Measurements from ENCODE around the gene GLOD5. TPM values are rescaled to one million over a fixed set of nuclear protein-coding genes. Genes with fewer than 3 reads are reported as not detected.

GLOD5 gene
- total RNA-seq, 1 donor from 2014 or later, result not detected

Other genes with a start within 250 kb of the GLOD5 start
- 30.2 and 46.1 TPM in 2 replicates for gene EBP, start 239.9 kb upstream of the GLOD5 start, total RNA-seq
- gene TBC1D25, start 222.0 kb upstream of the GLOD5 start, total RNA-seq, result 8.4 and 8.6 TPM in 2 replicates
- 57.4 and 69.8 TPM in 2 replicates for gene RBM3, start 187.3 kb upstream of the GLOD5 start, total RNA-seq
- gene WDR13, start 164.3 kb upstream of the GLOD5 start, total RNA-seq, result 110 and 139 TPM in 2 replicates
- gene WAS, start 77.9 kb upstream of the GLOD5 start, total RNA-seq, result 0.19 TPM in 1 of 2 replicates, not detected in the other
- gene SUV39H1, start 65.0 kb upstream of the GLOD5 start, total RNA-seq, result 2.8 and 3.1 TPM in 2 replicates
- gene GATA1, start 24.8 kb downstream of the GLOD5 start, total RNA-seq, result not detected in 2 replicates
- 60.8 and 75.5 TPM in 2 replicates for gene HDAC6, start 40.3 kb downstream of the GLOD5 start, total RNA-seq
- gene ERAS, start 64.8 kb downstream of the GLOD5 start, total RNA-seq, result not detected in 2 replicates
- 1.8 and 5.4 TPM in 2 replicates for gene PCSK1N, start 73.9 kb downstream of the GLOD5 start, total RNA-seq
- 52.4 and 64.3 TPM in 2 replicates for gene TIMM17B, start 136.0 kb downstream of the GLOD5 start, total RNA-seq
- 37.6 and 44.7 TPM in 2 replicates for gene PQBP1, start 136.2 kb downstream of the GLOD5 start, total RNA-seq
- gene SLC35A2, start 149.9 kb downstream of the GLOD5 start, total RNA-seq, result 18.2 and 24.4 TPM in 2 replicates
- 4.6 and 6.2 TPM in 2 replicates for gene PIM2, start 157.3 kb downstream of the GLOD5 start, total RNA-seq
- 27.0 and 27.9 TPM in 2 replicates for gene OTUD5, start 195.9 kb downstream of the GLOD5 start, total RNA-seq
- gene KCND1, start 210.1 kb downstream of the GLOD5 start, total RNA-seq, result 0.10 and 0.21 TPM in 2 replicates
- 22.4 and 24.4 TPM in 2 replicates for gene GRIPAP1, start 240.5 kb downstream of the GLOD5 start, total RNA-seq